ENCODE data around the gene KCNJ6. TPM values are rescaled to one million over a fixed set of nuclear protein-coding genes. Genes with fewer than 3 reads are reported as not detected.
"Not testable (repeated sequence)": the region's sequence is repeated elsewhere in the genome, so short reads cannot be mapped to it uniquely, and the experiment has no call there.

The KCNJ6 gene
- total RNA-seq, 1 experiment from 2014 or later = not detected

- Histone ChIP-seq H3K4me1 (peaks cover 21% of the 10 kb centered on the region), H3K9me3 (peaks cover 5% of the 10 kb centered on the region; the same call in 1 of the 2 replicates), H3K27me3 (replicated peaks; ENCODE audit: control insufficient read depth, insufficient read depth, low read length) (no peaks in the 10 kb centered on the region), H3K36me3 (ENCODE audit: control insufficient read depth, insufficient read depth, low read length) (no peaks in the 10 kb centered on the region; the same call in 1 of the 2 replicates), H3K4me3 (ENCODE audit: low read depth, low read length) (no peak overlapping the region)
- no peak for TF ChIP-seq CTCF (IDR thresholded peaks at IDR 0.05; ENCODE audit: insufficient read depth in 1 of 2, low read depth in 1 of 2, low read length in 1 of 2, severe bottlenecking in 1 of 2, unreplicated experiment in 1 of 2)
- intact Hi-C loops (cut with micrococcal nuclease; ENCODE audit: unreplicated experiment) = no loop called here
- Mint-ChIP-seq H3K27me3 (ENCODE audit: insufficient read depth, unreplicated experiment) (no peaks in the 10 kb centered on the region), H3K9me3 (ENCODE audit: unreplicated experiment) (peaks cover 10% of the 10 kb centered on the region), H3K36me3 (ENCODE audit: insufficient read depth, unreplicated experiment) (no peaks in the 10 kb centered on the region), H3K4me1 (ENCODE audit: low read depth, unreplicated experiment) (peaks cover 18% of the 10 kb centered on the region), H3K27ac (ENCODE audit: unreplicated experiment) (no peak overlapping the region), H3K4me3 (ENCODE audit: unreplicated experiment) (no peak overlapping the region)
- no peak for DNase-seq
- CTCF ChIA-PET = no interaction called here
- POLR2A ChIA-PET = no interaction called here
- no TSS peak for BruUV-seq (replicated peaks)
Observed at GRCh38 chr21:37668462-37669239, 247.6 kb downstream of the KCNJ6 start.

- no peak for DNase-seq
- Histone ChIP-seq H3K27me3 (replicated peaks; ENCODE audit: control insufficient read depth, insufficient read depth, low read length) (no peaks in the 10 kb centered on the region), H3K4me1 (peaks cover 14% of the 10 kb centered on the region), H3K36me3 (ENCODE audit: control insufficient read depth, insufficient read depth, low read length) (no peaks in the 10 kb centered on the region; the same call in 1 of the 2 replicates), H3K9me3 (peaks cover 5% of the 10 kb centered on the region; the same call in 1 of the 2 replicates), H3K4me3 (ENCODE audit: low read depth, low read length) (no peak overlapping the region)
- Mint-ChIP-seq H3K4me1 (ENCODE audit: low read depth, unreplicated experiment) (peaks cover 7% of the 10 kb centered on the region), H3K27me3 (ENCODE audit: insufficient read depth, unreplicated experiment) (no peaks in the 10 kb centered on the region), H3K36me3 (ENCODE audit: insufficient read depth, unreplicated experiment) (no peaks in the 10 kb centered on the region), H3K4me3 (ENCODE audit: unreplicated experiment) (no peak overlapping the region), H3K9me3 (ENCODE audit: unreplicated experiment) (peaks cover 10% of the 10 kb centered on the region), H3K27ac (ENCODE audit: unreplicated experiment) (peak overlapping the region; percentile 67)
- ChIA-PET CTCF (no interaction called here), POLR2A (no interaction called here)
- intact Hi-C loops (cut with micrococcal nuclease; ENCODE audit: unreplicated experiment) = no loop called here
- BruUV-seq (replicated peaks) = no TSS peak
- no peak for TF ChIP-seq CTCF (IDR thresholded peaks at IDR 0.05; ENCODE audit: insufficient read depth in 1 of 2, low read depth in 1 of 2, low read length in 1 of 2, severe bottlenecking in 1 of 2, unreplicated experiment in 1 of 2)
Observed at GRCh38 chr21:37667380-37667779, 248.9 kb downstream of the KCNJ6 start.

- no peaks in the 10 kb centered on the region for H3K4me1 Mint-ChIP-seq (ENCODE audit: low read depth, unreplicated experiment)
- no peak overlapping the region for H3K27ac Mint-ChIP-seq (ENCODE audit: unreplicated experiment)
Observed at GRCh38 chr21:37665230-37666024, 250.8 kb downstream of the KCNJ6 start.

GRCh38 chr21:37662227-37662626 is 254.0 kb downstream of the KCNJ6 start:
- H3K9me3 Mint-ChIP-seq (ENCODE audit: unreplicated experiment); H3K27me3 ChIP-seq (replicated peaks; ENCODE audit: control insufficient read depth, insufficient read depth, low read length); H3K36me3 ChIP-seq (ENCODE audit: control insufficient read depth, insufficient read depth, low read length); DNase-seq; intact Hi-C loops (cut with micrococcal nuclease; ENCODE audit: unreplicated experiment); H3K36me3 Mint-ChIP-seq (ENCODE audit: insufficient read depth, unreplicated experiment); H3K27me3 Mint-ChIP-seq (ENCODE audit: insufficient read depth, unreplicated experiment); POLR2A ChIA-PET; CTCF ChIA-PET; H3K9me3 ChIP-seq; BruUV-seq (replicated peaks); H3K4me3 Mint-ChIP-seq (ENCODE audit: unreplicated experiment); H3K4me3 ChIP-seq (ENCODE audit: low read depth, low read length); H3K27ac Mint-ChIP-seq (ENCODE audit: unreplicated experiment): not testable (repeated sequence)
- peaks cover 26% of the 10 kb centered on the region for H3K4me1 ChIP-seq
- peaks cover 13% of the 10 kb centered on the region for H3K4me1 Mint-ChIP-seq (ENCODE audit: low read depth, unreplicated experiment)

More at GRCh38 chr21:37665230-37666024, 250.8 kb downstream of the KCNJ6 start:
- ChIA-PET CTCF (no interaction called here), POLR2A (no interaction called here)
- no peak overlapping the region for H3K4me3 Mint-ChIP-seq (ENCODE audit: unreplicated experiment)
- no peaks in the 10 kb centered on the region for H3K27me3 ChIP-seq (replicated peaks; ENCODE audit: control insufficient read depth, insufficient read depth, low read length)
- TF ChIP-seq CTCF (IDR thresholded peaks at IDR 0.05; ENCODE audit: insufficient read depth in 1 of 2, low read depth in 1 of 2, low read length in 1 of 2, severe bottlenecking in 1 of 2, unreplicated experiment in 1 of 2) = no peak
- no peaks in the 10 kb centered on the region for H3K27me3 Mint-ChIP-seq (ENCODE audit: insufficient read depth, unreplicated experiment)
- DNase-seq = no peak
- no TSS peak for BruUV-seq (replicated peaks)
- no peaks in the 10 kb centered on the region; the same call in 1 of the 2 replicates for H3K36me3 ChIP-seq (ENCODE audit: control insufficient read depth, insufficient read depth, low read length)
- peaks cover 5% of the 10 kb centered on the region; the same call in 1 of the 2 replicates for H3K9me3 ChIP-seq
- peaks cover 10% of the 10 kb centered on the region for H3K9me3 Mint-ChIP-seq (ENCODE audit: unreplicated experiment)
- H3K36me3 Mint-ChIP-seq (ENCODE audit: insufficient read depth, unreplicated experiment) = no peaks in the 10 kb centered on the region
- H3K4me3 ChIP-seq (ENCODE audit: low read depth, low read length) = no peak overlapping the region
- intact Hi-C loops (cut with micrococcal nuclease; ENCODE audit: unreplicated experiment) = no loop called here
- H3K4me1 ChIP-seq = peaks cover 9% of the 10 kb centered on the region

Measured in Caco-2 (cell line).